HG03575 (cell line): ENCODE results near the gene STOM.

Source experiments
- ATAC-seq: cut with Tn5 transposase; IDR thresholded peaks from one replicate; pipeline ENCODE4 v1.9.1; 2021; ENCODE audit not compliant: unreplicated experiment, insufficient number of reproducible peaks, low FRiP score; ENCODE audit errors: extremely low read depth

Gene STOM

GRCh38 chr9:121354141-121354540 is 15.9 kb downstream of the STOM start:
- no peak for ATAC-seq

DNA sequence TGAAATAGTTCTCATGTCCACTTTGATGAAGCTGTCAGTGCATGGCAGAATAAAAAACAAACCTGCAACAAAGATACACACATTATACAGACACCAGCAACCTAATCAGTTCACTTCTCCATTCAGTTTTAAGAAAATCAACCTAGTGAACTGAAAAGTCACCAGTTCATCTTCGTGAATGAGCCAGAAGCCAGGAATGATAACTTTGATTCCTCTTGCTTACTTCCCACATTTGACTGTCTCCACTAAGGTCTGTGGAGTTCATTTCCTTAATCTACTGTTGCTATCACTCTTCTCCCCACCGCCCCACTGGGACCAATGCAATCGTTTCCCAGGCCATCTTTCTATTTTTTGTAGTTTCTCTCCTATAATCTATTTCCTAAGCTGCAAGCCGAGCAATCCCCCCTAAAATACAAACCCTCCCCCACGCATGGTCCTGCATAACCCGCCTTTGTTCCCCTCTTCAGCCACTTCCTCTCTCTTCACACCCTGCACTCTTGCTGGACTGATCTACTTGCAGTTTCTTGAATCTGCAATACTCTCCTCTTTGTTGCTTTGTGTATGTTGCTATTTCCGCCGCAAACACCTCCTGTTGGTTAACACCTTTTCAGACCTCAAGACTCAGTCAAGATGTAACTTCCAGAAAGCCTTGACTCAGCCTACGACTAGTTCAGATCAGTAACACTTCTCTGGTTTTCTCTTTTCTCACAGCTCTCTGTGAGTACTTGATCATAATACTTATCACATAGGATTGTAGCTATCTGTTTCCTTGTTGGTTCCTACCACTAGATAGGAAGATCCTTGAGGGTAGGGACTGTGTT is 16.6 kb downstream of the STOM start:
- peak; percentile 95 for ATAC-seq

DNA sequence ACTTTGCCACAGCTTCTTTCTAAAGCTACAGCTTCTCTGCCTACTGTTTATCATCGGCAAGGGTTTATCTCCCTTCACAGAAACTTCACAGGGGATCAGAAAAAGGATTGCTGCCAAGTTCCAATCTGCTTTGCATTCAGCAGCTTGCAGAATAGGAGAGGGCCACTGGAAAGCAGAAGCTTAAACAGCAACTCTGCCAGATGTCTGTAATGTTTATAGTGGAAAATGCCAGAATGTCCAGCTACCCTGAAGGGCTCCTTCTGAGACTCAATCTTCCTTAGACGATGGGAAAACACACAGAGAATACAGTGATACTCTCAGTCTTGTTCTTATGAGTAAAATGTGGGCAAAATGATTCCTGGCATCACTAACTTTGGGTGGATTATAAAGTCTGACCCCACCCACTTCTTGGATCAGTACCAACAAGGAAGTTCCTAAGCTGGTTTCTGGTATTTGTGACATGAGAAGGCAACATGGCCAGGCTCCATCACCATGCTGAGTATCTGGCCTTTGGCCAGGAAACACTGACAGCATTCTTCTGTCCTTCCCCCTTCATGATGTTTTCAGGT is 19.0 kb downstream of the STOM start:
- no peak for ATAC-seq

DNA sequence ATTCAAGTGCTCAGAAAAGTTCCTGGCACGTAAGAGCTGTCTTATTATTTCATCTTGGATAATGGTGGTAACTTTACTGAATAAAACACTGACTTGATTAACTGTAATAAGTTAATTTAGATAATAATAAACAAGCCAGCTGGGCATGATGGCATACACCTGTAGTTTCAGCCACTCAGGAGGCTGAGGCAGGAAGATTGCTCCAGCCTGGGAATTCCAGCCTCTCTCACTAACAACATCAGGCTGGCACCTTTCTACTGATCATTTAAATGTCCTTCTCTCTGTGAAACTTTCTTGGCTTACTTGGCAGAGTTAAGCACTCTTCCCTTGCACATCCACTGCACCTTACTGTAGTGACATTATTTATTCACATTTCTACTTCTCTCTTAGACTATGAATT is 20.0 kb downstream of the STOM start:
- ATAC-seq = no peak

DNA sequence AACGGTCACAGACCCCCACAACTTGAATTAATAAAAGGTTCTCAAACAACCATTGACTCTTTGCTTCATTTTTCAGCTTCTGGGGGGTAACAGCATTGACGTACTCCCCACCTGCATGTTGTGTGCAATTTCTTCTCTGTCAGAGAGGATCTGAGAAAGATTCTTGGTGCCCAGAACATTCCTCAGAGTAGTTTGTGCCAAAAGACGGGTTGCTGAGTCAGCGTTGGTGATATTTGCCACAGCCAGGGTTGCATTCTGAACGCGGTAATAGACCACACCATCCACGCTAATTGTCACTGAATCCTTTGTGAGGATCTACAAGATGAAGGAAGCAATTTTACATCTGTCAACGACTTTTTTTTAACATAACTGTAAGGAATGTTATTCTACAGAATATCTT is 21.0 kb downstream of the STOM start:
- ATAC-seq = no peak

- no peak for ATAC-seq
Observed at GRCh38 chr9:121348221-121348620, 21.8 kb downstream of the STOM start.

GRCh38 chr9:121345070-121345469 is 25.0 kb downstream of the STOM start:
- no peak for ATAC-seq

DNA sequence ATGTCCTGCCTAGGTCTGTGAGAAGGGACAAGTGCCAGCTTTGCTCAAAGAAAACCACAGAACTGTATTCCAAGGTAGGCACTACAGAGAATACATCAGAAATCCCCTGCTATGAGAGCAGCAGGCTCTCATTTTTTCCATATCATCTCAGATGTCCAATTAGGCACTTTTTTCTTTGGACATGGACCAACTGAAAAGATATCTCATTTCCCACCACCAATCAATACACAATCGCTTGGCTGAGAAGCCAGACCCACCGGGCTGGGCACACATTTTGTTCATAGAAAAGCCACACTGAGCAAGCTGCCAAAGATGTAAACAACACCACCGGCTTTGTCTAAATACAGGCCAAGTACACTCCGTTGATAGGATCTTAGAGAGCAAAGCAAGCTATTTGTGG is 25.9 kb downstream of the STOM start:
- ATAC-seq = no peak

DNA sequence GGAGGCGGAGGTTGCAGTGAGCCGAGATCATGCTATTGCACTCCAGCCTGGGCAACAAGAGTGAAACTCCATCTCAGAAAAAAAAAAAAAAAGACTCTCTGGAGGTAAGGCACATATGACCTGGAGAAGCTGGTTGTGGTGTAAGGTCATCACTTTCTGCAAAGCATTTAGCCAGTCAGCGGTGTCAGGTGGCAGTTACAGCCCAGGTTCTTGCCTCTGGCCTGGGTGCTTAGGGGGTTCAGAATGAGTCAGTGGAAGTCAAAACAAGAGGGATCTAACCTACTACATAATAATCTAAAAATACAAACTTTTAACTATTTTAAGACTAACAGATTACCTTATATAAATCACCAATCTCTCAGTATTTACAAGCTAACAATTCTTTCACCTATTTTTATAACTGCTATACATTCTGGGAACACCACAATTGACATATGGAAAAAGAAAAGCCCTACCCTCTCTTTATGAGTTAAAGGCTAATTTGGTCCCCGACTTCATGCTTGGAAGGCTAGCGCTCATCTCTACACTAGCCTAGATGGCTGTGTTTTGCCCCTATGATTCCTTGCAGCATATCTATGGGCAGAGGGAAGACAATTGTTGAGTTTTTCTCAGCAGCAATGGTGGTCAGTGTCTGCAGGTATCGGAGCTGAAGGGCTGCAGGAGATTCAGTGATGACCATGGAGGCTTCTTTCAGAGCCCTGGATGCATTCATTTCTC is 29.2 kb downstream of the STOM start:
- ATAC-seq = no peak

GRCh38 chr9:121339437-121339836 is 30.6 kb downstream of the STOM start:
- no peak for ATAC-seq

DNA sequence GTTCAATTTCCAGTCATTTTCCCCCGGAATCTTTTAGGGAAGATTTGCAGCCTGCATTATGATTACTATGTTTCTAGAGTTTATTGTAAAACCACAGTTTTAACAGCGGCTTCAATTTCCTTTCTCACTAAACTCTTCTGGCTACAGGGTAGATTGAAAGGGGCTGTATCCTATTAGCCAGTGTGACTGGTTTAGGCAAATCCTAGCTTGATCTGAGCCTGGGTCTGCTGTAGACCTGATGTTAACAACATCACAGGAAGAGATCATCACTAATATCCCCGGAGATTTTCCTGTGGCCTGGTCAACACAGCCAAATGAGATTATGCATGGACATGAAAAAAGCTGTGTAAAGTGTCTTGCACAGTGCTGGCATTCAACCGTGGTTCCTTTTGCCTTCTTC is 33.4 kb downstream of the STOM start:
- no peak for ATAC-seq

- no peak for ATAC-seq
Observed at GRCh38 chr9:121333950-121334773, 35.9 kb downstream of the STOM start.

DNA sequence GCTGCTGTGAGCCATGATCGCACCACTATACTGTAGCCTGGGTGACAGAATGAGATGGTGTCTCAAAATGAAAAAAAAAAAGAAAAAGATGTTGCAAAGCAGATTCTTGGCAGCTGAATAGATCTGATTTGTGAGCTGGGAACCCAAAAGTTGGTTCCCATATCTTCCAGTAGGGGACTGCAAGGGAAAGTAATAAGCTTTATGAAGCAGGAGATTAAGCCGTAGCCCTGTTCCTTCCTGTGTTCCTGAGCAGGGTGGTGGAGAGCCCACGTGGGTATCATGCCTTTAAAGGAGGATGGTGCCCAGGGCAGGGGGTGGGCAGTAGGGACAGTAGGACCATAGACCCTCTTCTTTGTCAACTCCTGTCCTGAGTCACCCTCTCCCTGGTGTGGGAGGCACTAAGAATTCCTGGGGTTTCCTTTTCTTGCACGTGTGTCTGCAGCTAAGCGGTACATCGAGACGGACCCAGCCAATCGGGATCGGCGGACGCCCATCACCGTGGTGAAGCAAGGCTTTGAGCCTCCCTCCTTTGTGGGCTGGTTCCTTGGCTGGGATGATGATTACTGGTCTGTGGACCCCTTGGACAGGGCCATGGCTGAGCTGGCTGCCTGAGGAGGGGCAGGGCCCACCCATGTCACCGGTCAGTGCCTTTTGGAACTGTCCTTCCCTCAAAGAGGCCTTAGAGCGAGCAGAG is 37.9 kb downstream of the STOM start:
- ATAC-seq = no peak

DNA sequence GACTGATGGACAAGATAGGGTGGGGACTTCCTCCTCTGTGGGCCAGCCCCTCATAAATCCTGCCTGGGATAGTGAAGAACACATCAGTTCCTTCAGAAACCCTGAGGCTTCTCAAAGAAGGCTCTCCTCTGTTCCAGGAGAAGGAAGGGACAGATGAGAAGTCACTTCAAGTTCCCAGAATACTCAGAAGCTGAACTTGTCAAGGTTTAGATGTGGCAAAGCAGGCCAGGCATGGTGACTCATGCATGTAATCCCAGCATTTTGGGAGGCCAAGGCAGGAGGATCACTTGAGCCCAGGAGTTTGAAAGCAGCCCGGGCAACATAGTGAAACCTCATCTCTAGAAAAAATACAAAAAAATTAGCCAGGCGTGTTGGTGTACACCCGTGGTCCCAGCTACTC is 38.5 kb downstream of the STOM start:
- ATAC-seq = no peak

DNA sequence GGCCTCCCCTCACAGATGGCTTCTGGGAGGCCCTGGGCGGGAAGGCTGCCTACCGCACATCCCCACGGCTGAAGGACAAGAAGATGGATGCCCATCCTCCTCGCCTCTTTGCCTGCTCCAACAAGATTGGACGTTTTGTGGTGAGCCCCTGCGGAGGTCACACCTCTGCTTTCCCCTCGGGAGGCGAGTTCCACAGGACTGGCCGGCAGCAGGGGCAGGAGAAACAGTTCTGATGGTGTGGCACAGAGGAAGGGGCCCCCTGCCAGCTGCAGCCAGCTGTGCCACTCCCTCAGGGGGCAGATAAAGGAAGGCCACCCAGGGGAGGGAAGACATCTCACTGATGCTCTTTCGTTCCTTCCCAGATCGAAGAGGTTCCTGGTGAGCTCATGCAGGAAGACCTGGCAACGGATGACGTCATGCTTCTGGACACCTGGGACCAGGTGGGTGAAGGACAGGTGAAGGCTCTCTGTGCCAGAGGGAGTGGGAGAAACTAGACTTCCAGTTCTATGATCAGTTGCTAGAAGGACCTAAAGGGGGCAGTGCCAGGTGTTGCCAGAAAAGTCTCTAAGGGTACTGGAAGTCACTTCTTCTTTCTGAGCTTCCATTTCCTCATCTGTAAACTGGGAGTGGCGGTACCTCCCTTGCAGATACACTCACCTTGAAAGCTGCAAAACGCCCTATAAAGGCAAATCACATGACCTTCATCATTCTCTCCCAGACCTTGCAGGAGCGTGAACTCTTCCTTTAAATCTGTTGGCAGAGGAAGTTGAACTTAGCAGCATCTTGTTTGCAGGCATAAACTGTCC is 41.0 kb downstream of the STOM start:
- ATAC-seq = no peak

GRCh38 chr9:121328476-121328875 is 41.6 kb downstream of the STOM start:
- ATAC-seq = no peak

GRCh38 chr9:121326901-121327613 is 43.0 kb downstream of the STOM start:
- ATAC-seq = no peak
